ENCODE results near the gene PAX5.

Gene PAX5

DNA sequence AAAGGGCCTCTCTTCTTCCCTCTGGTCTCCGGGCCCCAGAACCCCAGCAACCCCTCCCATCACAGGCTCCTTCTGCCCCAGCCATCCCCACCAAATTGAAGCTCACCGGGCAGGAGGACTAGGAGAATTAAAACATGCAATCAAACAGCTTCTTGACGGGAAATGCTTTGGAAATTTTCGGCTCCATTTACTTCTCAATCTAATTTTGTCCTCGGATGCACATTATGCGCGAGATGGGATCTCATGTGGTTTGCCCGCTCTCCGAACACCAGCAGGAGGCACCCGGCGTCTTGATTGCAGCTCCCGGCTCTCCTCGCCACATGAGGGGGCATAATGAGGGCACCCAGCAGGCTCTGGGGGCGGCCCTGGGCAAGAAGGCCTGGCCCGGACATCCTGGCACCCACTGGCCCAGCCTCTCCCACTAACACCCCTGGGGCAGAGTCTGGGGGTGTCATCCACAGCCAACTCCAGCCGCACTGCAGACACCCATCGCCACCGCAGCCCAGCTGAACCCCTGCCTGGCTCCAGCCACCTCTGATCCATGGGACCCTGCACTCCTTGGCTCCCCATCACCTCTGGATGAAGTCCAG lies 135.5 kb downstream of the PAX5 start:
- DNase-seq = no peak

- no peak for DNase-seq
Observed at GRCh38 chr9:36897478-36897877, 136.6 kb downstream of the PAX5 start.

DNA sequence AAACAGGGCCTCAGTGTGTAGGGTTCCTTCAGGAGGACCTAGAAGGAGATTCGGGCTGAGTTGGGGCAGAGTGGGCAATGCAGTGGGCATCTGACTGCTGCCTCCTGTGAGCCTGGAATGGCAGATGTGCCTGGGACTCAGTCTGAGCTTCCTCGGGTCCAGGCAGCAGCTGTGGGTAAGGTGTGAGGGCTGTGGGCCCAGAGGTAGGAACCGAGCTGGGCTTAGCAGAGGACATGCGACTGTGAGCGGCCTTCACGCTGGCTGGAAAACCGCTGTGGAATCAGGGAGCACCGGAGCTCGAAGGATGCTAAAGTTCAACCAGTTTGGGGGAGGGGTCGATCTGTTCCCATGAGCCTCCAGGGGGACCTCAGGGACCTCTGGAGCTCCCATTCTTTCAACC lies 137.0 kb downstream of the PAX5 start:
- no peak for DNase-seq

GRCh38 chr9:36896296-36896695 lies 137.8 kb downstream of the PAX5 start:
- no peak for DNase-seq

- no peak for DNase-seq
Observed at GRCh38 chr9:36895744-36896260, 138.3 kb downstream of the PAX5 start.

- no peak for DNase-seq
Observed at GRCh38 chr9:36894695-36895310, 139.3 kb downstream of the PAX5 start.

GRCh38 chr9:36893911-36894310 lies 140.2 kb downstream of the PAX5 start:
- no peak for DNase-seq

DNA sequence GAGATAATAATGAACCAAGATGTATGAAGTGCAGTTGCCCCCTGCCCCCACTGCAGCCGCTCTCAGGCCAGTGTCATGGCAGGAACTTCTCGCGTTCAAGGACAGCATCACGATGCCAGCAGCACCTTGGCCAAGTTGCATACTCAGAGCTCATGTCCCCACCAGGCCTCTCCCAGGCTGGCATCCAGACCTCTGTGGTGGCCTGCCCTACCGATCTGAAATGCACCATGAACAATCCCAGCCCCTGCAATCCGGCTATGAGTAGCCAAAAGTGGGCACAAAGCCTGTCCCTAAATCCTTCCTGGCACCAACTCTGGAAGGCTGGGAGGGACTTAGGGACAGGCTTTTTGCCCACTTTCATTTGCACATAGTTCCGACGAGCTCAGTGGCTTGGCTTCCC lies 140.9 kb downstream of the PAX5 start:
- no peak for DNase-seq

GRCh38 chr9:36892279-36892678 lies 141.8 kb downstream of the PAX5 start:
- DNase-seq = no peak

- DNase-seq = no peak
Observed at GRCh38 chr9:36891341-36891811, 142.7 kb downstream of the PAX5 start.

DNA sequence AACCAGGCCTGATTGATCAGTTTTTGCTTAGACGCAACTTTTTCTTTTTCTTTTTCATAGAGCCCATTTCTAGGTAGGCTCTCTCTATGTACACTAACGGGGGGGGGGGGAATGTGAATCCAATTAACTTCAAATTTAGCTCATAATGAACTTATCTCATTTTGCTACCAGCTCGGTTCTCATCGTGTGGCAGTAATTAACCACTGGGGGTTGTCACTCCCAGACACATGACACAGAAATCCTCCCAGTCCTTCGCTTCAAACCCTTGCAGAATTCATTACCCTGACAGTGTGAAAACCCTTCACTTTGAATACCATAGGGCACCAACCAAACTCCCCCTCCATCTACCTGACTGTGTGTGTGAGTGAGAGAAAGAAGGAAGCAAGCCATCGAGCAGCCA lies 144.2 kb downstream of the PAX5 start:
- no peak for DNase-seq

DNA sequence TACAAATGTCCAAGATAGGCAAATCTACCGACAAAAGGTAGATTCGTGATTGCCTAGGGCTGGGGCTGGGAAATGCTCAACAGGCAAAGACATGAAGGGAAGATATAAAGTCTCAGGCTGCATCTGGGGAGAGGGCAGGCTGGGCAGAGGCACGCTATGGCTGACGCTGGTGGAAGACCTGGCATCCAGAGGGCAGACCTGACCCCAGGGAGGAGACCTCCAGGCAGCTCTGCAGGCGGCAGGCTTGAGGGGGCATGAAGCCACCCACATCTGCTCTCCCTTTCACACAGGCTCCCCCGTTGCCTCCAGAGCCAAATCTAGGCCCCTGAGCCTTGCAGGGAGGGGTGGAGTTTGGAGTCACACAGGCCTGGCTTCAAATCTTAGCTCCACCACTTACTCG lies 145.5 kb downstream of the PAX5 start:
- no peak for DNase-seq

- no peak for DNase-seq
Observed at GRCh38 chr9:36884721-36885120, 149.3 kb downstream of the PAX5 start.

DNA sequence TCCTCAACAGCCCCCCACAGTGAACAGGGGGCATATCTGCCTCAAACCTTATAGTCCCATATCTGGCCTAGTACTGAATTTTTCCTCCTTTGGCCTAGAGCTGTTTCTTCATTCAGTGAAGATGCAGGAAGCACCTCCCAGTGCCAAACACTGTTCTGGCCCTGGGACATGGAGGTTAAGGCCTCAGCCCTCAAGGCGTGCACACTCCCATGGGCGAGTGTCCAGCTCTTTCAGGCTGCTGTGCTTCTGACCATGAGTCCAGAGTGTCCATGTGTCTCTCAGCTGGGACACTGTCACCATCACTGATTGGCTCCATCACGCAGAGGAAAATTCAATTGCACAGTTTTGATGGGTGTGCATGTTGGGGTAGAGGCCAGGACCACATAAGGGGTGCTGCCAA lies 151.5 kb downstream of the PAX5 start:
- DNase-seq = no peak

DNA sequence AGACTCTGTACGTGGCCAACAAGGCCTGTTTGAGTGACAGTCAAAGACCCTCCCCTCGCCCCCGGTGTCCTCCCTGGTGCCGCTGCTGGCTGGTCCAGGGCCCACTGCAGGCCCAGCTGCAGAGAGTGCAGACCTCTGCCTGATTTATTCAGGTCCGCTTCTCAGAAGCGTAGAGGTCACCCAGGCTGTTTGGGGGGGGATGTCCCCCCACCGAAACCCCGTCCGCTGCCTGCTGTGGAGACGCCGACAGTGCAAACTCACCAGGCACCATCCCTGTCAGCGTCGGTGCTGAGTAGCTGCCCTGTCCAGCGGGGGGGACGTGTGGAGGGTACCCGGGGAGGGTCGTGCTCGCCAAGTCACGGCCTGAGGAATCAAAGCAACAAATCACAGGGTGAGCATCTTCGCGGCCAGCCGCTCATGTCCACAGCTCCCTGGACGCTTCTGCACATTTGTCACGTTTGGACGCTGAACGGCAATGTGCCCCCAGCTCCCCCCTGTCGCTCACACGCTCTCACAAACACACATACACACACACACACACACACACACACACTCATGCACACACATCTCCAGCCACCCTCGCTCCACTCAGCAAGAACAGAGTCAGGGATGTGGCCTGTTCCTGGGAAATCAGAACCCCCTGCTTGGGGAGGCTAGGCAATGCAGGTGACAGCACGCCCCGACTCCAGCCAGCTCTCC lies 152.2 kb downstream of the PAX5 start:
- no peak for DNase-seq

DNA sequence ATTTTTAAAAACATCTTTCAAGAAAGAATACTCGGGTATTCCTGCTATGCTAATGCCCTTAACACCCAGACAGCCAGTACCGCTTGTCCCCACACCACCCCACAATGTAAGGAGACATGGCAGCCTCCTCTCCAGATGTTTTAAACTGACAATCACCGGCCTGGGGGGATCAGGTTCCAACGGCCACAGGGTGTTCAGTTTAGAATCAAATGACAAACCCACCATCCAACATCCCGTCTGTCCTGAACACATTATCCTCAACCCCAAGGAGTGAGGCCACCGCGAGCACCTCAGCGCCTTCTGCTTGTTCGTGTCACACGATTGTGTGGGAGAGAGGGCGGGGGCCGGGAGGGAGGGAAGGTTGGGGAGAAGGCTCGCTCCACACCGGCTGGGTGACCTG lies 152.8 kb downstream of the PAX5 start:
- no peak for DNase-seq

DNA sequence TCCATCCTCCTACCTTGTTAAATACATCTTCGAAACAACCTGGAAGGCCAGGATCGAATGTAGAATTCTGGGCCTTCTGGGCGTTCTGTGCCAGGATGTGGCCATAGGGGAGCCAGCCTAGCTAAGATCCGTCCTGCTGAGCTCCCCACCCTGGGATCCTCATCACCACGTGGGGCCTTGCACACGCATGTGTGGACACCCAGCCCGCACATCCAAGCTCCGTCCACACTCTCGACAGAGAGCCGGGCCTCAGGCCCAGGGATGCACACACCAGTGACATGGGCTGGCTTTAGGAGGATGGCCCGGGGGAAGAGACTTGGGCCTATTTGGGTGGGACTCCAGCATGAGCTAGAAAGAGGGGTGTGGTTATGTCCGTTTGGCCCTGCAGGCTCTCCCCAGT lies 154.0 kb downstream of the PAX5 start:
- DNase-seq = no peak

GRCh38 chr9:36878986-36879982 lies 154.8 kb downstream of the PAX5 start:
- no peak for DNase-seq

DNA sequence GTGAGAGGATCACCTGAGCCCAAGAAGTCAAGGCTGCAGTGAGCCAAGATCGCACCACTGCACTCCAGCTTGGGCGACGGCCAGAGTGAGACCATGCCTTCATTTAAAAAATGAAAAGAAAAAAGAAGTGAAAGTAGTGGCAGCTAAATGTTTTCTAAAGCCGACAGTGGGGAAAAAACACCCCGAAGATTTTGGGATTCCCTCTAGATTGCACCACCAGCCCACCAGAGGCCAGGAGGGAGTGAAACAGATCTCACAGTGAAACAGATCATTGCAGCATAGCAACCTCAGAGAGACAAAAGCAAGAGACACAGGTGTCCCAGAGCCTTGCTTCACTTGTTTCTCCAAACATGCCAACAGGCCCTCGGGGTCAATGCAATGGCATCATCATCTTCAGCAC lies 156.8 kb downstream of the PAX5 start:
- no peak for DNase-seq

GRCh38 chr9:36876056-36876455 lies 158.0 kb downstream of the PAX5 start:
- DNase-seq = no peak

DNA sequence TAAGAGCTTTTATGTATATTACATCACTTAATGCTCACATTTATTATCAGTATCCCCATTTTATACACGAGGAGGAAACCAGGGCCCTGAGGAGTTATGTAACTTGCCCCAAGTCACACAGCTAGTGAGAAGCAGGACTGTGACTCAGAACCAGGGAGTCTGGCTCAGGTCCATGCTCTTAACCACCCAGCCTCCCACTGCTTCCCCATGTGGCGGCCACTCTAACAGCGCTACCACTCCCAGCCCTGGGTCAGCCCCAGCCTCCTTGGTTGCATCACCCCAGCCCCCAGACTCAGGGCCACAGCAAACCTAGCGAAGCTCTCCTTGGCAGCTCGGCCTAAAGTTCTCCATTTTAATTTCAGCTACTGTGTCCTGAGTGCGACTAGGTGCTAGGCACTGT lies 159.1 kb downstream of the PAX5 start:
- no peak for DNase-seq

DNA sequence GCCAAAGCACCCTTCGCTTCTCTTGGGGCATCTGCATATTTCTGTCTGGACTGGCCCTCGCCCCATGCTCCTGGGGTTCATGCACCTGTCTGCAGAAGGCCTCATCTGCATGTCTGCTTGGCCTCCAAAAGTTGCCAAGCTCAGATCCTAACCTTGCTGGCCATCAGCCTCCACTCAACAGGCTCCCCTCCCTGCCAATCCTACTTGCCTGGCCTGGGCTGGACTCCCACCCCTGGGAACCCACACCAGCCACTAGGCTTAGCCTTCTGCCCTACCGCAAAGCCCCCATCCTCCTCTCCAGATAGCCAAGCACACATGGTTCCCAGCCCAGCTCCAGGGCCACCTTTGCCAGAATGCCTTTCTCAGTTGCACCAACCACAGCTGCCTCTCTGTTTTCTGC lies 159.8 kb downstream of the PAX5 start:
- no peak for DNase-seq
